CD4-positive, alpha-beta T cell (primary cell): Measurements from ENCODE around the gene HIVEP3. TPM values are rescaled to one million over a fixed set of nuclear protein-coding genes. Genes with fewer than 3 reads are reported as not detected.

Experiments
- ATAC-seq: fragments of 200-7000 bp; cut with Tn5 transposase; one replicate; pipeline ENCODE4 v1.10.0; 2022; ENCODE audit warnings: mild to moderate bottlenecking; ENCODE audit not compliant: poor library complexity
- CTCF ChIA-PET: fragments of 350-600 bp; sonication (Branson Sonifier 250); formaldehyde crosslinking; loops from one replicate; lab custom pipeline; 2021; ENCODE audit warnings: antibody characterized with exemption, inconsistent platforms; lab: Charles Lee
- POLR2A ChIA-PET: fragments of 350-600 bp; sonication (Branson Sonifier 250); formaldehyde crosslinking; loops from one replicate; lab custom pipeline; 2021; ENCODE audit warnings: antibody characterized with exemption, inconsistent platforms; lab: Charles Lee
- DNase-seq, 14 experiments: peaks; one replicate each; pipeline ENCODE4 v3.0.0-alpha.2; 2013 to 2020; ENCODE audit warnings: mixed read lengths in 2 of 14
- H3K27ac ChIP-seq, 2 donors: one replicate each; pipeline versions ENCODE4 v1.5.1 to v1.7.0; 2013; ENCODE audit warnings: low read length in 2 of 2, low read depth in 1 of 2, mild to moderate bottlenecking in 1 of 2
- H3K27me3 ChIP-seq, 2 experiments: 1 replicate in 1 of 2; 2 replicates in 1 of 2; pipeline versions ENCODE4 v1.6.1 to v1.7.0; 2013; ENCODE audit warnings: low read length in 2 of 2, control low read depth in 1 of 2, mild to moderate bottlenecking in 1 of 2, moderate library complexity in 1 of 2; ENCODE audit not compliant: insufficient read depth in 2 of 2, control insufficient read depth in 1 of 2
- H3K36me3 ChIP-seq: one replicate; pipeline ENCODE4 v1.6.1; 2013; ENCODE audit warnings: low read length, control low read depth; ENCODE audit not compliant: insufficient read depth
- H3K4me1 ChIP-seq: one replicate; pipeline ENCODE4 v1.6.1; 2013; ENCODE audit warnings: low read length, control low read depth; ENCODE audit not compliant: insufficient read depth
- H3K4me3 ChIP-seq: one replicate; pipeline ENCODE4 v1.5.1; 2013; ENCODE audit warnings: mild to moderate bottlenecking, low read length, moderate library complexity
- H3K9me3 ChIP-seq, 2 experiments: 1 replicate in 1 of 2; 2 replicates in 1 of 2; pipeline versions ENCODE4 v1.6.1 to v1.7.0; 2013; ENCODE audit warnings: low read length in 2 of 2, mild to moderate bottlenecking in 2 of 2, control low read depth in 1 of 2, moderate library complexity in 1 of 2; ENCODE audit not compliant: control insufficient read depth in 1 of 2, insufficient read depth in 1 of 2
- H3K27ac Mint-ChIP-seq: one replicate; pipeline ENCODE4 v1.8.0; 2020; ENCODE audit warnings: mixed read lengths
- H3K27me3 Mint-ChIP-seq: one replicate; pipeline ENCODE4 v1.8.0; 2021; ENCODE audit warnings: mixed read lengths
- H3K36me3 Mint-ChIP-seq: one replicate; pipeline ENCODE4 v1.8.0; 2021; ENCODE audit warnings: low read depth, mixed read lengths
- H3K4me1 Mint-ChIP-seq: one replicate; pipeline ENCODE4 v1.8.0; 2021; ENCODE audit warnings: low read depth, mixed read lengths
- H3K4me3 Mint-ChIP-seq: one replicate; pipeline ENCODE4 v1.8.0; 2020; ENCODE audit warnings: mild to moderate bottlenecking, mixed read lengths
- H3K9me3 Mint-ChIP-seq: one replicate; pipeline ENCODE4 v1.8.0; 2020; ENCODE audit warnings: mixed read lengths
- intact Hi-C, 2 experiments: fragments of 100-400 bp; cut with DNase I in 1 of 2; cut with micrococcal nuclease in 1 of 2; formaldehyde crosslinking; loops; one replicate each; pipeline versions ENCODE4 v1.15.1 to v1.9.0; 2023 to 2025; cut with DNase I, micrococcal nuclease
- total RNA-seq, 174 experiments: library from RNA in 2 of 174; stranded (reverse) in 2 of 174; gene quantifications; one replicate each; pipeline ENCODE4 v1.2.3 and lab custom pipeline; 2021 to 2026
- TF ChIP-seq, protein P1 (sequence below): fragments of 200-600 bp; IDR thresholded peaks from one replicate; pipeline ENCODE4 v1.8.0; 2022; ENCODE audit warnings: antibody characterized with exemption, mild to moderate bottlenecking

The HIVEP3 gene
- total RNA-seq, 2 experiments from 2014 or later = 5.1 to 5.4 TPM

- POLR2A ChIA-PET = interaction anchor here (0.6 kb wide), 1 partner anchor 177 kb away, joined by 3 read pairs; no protein-coding TSS in a partner anchor
- TF ChIP-seq, protein P1, sequence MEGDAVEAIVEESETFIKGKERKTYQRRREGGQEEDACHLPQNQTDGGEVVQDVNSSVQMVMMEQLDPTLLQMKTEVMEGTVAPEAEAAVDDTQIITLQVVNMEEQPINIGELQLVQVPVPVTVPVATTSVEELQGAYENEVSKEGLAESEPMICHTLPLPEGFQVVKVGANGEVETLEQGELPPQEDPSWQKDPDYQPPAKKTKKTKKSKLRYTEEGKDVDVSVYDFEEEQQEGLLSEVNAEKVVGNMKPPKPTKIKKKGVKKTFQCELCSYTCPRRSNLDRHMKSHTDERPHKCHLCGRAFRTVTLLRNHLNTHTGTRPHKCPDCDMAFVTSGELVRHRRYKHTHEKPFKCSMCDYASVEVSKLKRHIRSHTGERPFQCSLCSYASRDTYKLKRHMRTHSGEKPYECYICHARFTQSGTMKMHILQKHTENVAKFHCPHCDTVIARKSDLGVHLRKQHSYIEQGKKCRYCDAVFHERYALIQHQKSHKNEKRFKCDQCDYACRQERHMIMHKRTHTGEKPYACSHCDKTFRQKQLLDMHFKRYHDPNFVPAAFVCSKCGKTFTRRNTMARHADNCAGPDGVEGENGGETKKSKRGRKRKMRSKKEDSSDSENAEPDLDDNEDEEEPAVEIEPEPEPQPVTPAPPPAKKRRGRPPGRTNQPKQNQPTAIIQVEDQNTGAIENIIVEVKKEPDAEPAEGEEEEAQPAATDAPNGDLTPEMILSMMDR = no peak
- Histone ChIP-seq H3K36me3 (no peaks in the 10 kb centered on the region), H3K27me3 (peaks cover 4 to 8% of the 10 kb centered on the region in 2 experiments), H3K27ac (no peak overlapping the region), H3K4me1 (no peaks in the 10 kb centered on the region), H3K9me3 (peaks cover 0 to 3% of the 10 kb centered on the region in 2 experiments), H3K4me3 (no peak overlapping the region)
- H3K27ac Mint-ChIP-seq = no peak overlapping the region
- DNase-seq = no peak
- intact Hi-C loops = no loop called here
- no peaks in the 10 kb centered on the region for H3K4me1 Mint-ChIP-seq
- H3K36me3 Mint-ChIP-seq = no peaks in the 10 kb centered on the region
- ATAC-seq = no peak
- H3K4me3 Mint-ChIP-seq = no peak overlapping the region
- peaks cover 34% of the 10 kb centered on the region for H3K27me3 Mint-ChIP-seq
- H3K9me3 Mint-ChIP-seq = no peaks in the 10 kb centered on the region
- CTCF ChIA-PET = no interaction called here
These were observed 430.4 kb downstream of the HIVEP3 start for GRCh38 chr1:41488040-41488951.

DNA sequence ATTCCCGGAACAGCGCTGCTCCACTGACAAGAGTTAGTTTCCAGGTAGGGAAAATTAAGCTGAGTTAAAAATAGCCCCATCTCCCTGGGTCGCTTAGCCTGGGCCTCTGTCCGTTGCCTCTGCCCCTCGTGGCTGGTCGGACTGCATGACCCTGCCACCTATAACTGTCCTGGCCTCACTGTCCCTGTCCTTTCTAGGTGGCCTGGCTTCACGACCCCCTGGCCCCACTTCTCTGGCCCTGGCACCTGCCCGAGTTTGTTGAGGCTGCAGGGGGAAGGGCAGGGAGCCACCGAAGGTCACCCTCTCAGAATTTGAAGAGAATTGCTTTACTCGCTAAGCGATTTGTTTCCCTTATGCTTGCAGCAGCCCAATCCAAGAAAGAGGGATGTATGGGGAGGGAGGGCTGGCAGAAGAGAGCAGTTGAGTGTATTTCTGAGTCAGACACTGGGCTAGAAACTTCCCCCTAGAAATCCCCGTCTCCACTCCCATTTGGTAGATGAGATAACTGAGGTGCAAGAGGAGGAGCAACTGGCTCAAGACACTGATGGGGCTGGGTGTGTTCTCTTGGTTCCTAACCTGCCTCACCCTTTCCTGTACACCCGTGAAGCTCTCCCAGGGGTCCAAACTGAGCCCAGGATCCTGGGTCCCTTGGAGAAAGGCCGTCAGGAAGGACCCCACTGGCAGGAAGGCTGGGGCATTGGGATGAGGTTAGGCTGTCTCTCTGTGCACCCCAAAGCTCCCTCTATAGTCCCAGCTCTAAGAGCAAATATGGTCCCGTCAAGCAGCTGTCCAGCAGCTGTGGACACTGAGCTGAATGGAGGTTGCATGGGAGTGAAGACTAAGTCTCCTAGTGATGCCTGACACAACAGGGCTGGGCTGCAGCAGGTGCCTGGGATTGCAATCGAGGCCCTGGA is 431.3 kb downstream of the HIVEP3 start:
- POLR2A ChIA-PET = no interaction called here
- H3K4me3 Mint-ChIP-seq = no peak overlapping the region
- H3K4me3 ChIP-seq = no peak overlapping the region
- H3K27ac Mint-ChIP-seq = no peak overlapping the region
- H3K27me3 Mint-ChIP-seq = peaks cover 32% of the 10 kb centered on the region
- DNase-seq (no peak), ATAC-seq (no peak)
- H3K9me3 Mint-ChIP-seq = no peaks in the 10 kb centered on the region
- intact Hi-C loops = no loop called here
- CTCF ChIA-PET = no interaction called here
- no peaks in the 10 kb centered on the region for H3K36me3 Mint-ChIP-seq
- peaks cover 4 to 8% of the 10 kb centered on the region in 2 experiments for H3K27me3 ChIP-seq
- H3K9me3 ChIP-seq = peaks cover 0 to 3% of the 10 kb centered on the region in 2 experiments
- no peaks in the 10 kb centered on the region for H3K4me1 Mint-ChIP-seq
- no peak overlapping the region for H3K27ac ChIP-seq
- H3K4me1 ChIP-seq = no peaks in the 10 kb centered on the region
- TF ChIP-seq, protein P1 = no peak
- no peaks in the 10 kb centered on the region for H3K36me3 ChIP-seq

DNA sequence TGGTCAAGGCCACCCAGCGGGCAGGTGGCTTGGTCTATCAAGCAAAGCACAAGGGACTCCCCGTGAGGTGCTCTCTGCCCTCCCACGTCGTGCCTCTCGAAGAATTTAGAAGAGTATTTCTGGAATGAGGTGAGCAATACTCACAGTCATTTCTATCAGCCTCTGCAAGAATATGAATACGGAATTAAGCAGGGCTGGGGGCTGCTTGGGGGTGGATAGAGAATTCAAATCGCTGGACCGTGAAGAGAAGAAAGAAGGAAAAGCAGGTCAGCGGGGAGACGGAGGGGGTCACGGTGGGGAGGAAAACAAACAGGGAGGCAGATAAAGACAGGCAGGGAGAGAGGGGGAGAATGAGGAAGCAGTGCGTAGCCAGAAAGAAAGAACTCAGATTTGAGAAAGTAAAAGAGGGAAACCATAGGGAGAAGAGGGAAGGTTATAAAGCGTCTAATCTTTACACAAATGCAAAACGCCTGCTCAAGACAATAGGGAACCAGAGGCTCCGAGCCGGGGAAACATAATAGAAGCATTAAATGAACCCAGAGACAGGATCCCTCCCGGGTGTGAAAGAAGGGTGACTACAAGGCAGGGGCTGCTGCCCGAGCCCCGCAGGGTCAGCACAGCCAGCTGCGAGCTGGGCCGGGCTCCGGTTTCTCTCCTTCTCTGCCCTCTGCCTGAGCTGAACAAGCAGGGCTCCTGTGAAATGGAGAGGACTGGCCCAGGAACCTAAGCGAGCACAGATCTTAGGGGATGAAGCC is 432.2 kb downstream of the HIVEP3 start:
- ATAC-seq = no peak
- ChIA-PET CTCF (no interaction called here), POLR2A (no interaction called here)
- DNase-seq = no peak
- Mint-ChIP-seq H3K36me3 (no peaks in the 10 kb centered on the region), H3K4me1 (no peaks in the 10 kb centered on the region), H3K27ac (no peak overlapping the region), H3K9me3 (no peaks in the 10 kb centered on the region), H3K27me3 (peaks cover 31% of the 10 kb centered on the region), H3K4me3 (no peak overlapping the region)
- peaks cover 4 to 8% of the 10 kb centered on the region in 2 experiments for H3K27me3 ChIP-seq
- no peaks in the 10 kb centered on the region for H3K4me1 ChIP-seq
- H3K4me3 ChIP-seq = no peak overlapping the region
- no peak overlapping the region for H3K27ac ChIP-seq
- intact Hi-C loops = no loop called here
- TF ChIP-seq, protein P1 = no peak
- H3K36me3 ChIP-seq = no peaks in the 10 kb centered on the region
- H3K9me3 ChIP-seq = peaks cover 0 to 3% of the 10 kb centered on the region in 2 experiments
